Astrocyte of the spinal cord (primary cell): Measurements from ENCODE around the gene CD3D.

Experiments
- DNase-seq: peaks from one replicate; pipeline ENCODE4 v3.0.0; 2011; ENCODE audit warnings: low read depth, low spot score
- H3K4me3 ChIP-seq: 2 replicates; pipeline ENCODE4 v1.5.1; 2011; ENCODE audit warnings: low read depth, mild to moderate bottlenecking, low read length, moderate library complexity
- in situ Hi-C: cut with HindIII; loops from 2 replicates; pipeline ENCODE4 v1.10.0; 2017; ENCODE audit warnings: low sequenced_read_pairs
- TF ChIP-seq, protein P1 (sequence below): IDR thresholded peaks from 2 replicates; pipeline ENCODE4 v1.5.1; 2012; ENCODE audit warnings: low read depth, mild to moderate bottlenecking, low read length, inconsistent platforms

Gene CD3D

DNA sequence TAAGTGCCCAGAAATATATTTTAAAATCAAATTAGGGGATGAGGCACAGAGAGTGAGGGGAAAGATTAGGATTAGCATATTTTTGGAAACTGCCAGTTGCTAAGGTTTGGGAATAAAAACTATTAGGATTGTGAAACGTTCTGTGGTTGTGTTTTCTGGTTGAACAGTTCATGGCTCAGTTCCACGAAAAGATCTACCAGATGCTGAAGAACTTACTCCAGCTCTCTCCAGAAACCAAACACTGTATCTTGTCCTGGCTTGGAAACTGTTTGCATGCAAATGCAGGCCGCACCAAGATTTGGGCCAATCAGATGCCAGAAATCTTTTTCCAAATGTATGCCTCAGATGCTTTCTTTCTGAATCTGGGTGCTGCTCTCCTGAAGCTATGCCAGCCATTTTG lies 32.2 kb upstream of the CD3D start:
- DNase-seq, result no peak
- in situ Hi-C loops, result no loop called here
- H3K4me3 ChIP-seq, result no peak overlapping the region
- TF ChIP-seq, protein P1, sequence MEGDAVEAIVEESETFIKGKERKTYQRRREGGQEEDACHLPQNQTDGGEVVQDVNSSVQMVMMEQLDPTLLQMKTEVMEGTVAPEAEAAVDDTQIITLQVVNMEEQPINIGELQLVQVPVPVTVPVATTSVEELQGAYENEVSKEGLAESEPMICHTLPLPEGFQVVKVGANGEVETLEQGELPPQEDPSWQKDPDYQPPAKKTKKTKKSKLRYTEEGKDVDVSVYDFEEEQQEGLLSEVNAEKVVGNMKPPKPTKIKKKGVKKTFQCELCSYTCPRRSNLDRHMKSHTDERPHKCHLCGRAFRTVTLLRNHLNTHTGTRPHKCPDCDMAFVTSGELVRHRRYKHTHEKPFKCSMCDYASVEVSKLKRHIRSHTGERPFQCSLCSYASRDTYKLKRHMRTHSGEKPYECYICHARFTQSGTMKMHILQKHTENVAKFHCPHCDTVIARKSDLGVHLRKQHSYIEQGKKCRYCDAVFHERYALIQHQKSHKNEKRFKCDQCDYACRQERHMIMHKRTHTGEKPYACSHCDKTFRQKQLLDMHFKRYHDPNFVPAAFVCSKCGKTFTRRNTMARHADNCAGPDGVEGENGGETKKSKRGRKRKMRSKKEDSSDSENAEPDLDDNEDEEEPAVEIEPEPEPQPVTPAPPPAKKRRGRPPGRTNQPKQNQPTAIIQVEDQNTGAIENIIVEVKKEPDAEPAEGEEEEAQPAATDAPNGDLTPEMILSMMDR, result no peak

DNA sequence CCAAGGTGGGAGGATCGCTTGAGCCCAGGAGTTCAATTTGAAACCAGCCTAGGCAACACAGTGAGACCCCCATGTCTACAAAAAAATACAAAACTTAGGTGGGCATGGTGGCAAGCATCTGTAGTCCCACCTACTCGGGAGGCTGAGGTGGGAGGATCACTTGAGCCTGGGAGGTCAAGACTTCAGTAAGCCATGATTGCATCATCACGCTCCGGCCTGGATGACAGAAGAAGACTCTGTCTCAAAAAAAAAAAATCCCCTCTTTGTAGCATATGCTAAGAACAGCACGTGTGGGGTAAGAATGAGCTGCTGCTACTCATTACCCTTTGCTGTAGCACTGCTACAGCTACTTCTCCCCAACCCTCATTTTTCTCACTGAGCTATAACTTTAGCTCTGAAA lies 31.4 kb upstream of the CD3D start:
- TF ChIP-seq, protein P1, result no peak
- H3K4me3 ChIP-seq, result no peak overlapping the region
- in situ Hi-C loops, result no loop called here
- no peak for DNase-seq

DNA sequence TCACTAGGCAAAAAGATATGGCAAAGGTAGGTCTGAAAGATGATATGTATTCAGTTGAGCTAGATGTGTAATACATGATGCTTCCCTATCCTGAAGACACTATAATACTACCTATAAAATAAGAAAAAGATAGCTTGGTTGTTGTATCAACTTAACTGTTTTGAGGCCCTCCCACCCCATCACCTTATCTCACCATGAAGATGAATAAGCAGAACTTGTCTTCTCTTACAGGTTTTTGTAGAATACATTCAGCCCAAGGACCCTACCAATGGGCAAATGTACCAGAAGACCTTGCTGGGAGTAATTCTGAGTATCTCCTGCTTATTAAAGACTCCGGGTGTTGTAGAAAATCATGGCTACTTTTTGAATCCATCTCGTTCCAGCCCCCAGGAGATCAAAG lies 30.8 kb upstream of the CD3D start:
- in situ Hi-C loops, result no loop called here
- TF ChIP-seq, protein P1, result no peak
- no peak overlapping the region for H3K4me3 ChIP-seq
- no peak for DNase-seq

DNA sequence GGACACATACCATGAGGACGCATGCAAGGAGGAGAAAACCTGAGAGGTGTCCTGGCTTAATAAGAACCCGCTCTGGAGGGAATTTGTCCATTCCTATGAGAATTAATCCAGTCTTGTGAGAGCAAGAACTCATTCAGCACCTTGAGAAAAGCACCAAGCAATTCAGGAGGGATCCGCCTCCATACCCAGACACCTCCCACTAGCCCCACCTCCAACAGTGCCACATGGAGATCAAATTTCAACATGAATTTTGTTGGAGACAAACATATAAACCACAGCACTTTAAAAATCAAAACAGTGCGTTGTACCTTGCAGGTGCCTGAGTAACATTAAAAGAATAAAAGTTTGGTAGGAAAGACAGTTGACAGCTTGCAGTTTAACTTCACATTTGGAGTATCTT lies 28.3 kb upstream of the CD3D start:
- in situ Hi-C loops, result no loop called here

DNA sequence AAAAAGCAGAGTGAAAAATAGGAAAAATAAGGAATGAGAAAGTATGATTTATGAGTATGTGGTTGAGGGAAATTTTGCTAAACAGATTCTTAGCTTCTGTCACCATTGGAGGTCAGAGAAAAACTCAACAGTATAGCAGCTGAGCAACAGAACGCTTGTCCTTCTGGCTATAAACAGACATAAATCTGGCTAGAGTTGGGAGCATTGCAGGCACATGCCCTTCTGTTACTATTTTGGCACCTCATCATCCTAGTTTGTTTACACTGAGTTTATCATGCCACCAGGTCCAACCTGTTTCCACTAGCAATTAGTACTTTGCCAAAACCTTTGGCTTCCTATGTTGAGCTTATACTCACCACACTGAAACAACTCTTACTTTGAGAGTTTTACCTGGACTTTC lies 23.8 kb upstream of the CD3D start:
- in situ Hi-C loops, result no loop called here
- H3K4me3 ChIP-seq, result no peak overlapping the region
- TF ChIP-seq, protein P1, result no peak
- no peak for DNase-seq

More for the DNA sequence above, 28.3 kb upstream of the CD3D start:
- TF ChIP-seq, protein P1, result no peak
- no peak overlapping the region for H3K4me3 ChIP-seq
- DNase-seq, result no peak

DNA sequence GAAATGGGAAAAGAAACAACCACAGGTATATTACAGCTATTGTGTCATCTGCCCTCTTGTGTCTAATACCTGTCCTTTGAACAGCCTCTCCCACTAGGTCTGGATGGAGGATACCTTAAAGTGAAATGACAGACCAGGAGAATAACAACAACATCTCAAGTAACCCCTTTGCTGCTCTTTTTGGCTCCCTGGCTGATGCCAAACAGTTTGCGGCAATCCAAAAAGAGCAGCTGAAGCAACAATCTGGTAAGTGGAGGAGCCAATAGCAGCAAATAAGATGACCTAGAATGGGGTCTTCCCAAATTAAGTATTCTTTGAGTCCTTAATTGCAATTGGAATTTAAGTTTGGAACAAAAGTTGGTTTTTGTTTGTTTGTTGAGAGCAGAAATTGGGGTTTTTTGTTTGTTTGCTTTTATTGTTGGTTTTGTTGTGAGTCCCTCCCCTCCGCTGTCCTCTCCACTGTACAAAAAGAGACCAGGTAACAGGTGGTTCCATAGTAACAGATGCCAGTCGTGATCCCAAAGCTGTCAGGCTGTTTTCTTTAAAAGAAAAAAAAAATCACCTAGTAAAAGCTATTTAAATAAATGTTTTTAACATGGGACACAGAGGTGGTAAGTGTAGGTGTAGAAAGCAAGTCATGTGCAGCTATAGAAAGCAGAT lies 22.6 kb upstream of the CD3D start:
- in situ Hi-C loops, result no loop called here
- TF ChIP-seq, protein P1, result no peak
- H3K4me3 ChIP-seq, result no peak overlapping the region
- no peak for DNase-seq
